Activated T-cell treated with anti-CD3 and anti-CD28 coated beads, Interleukin-2, amount 50 U/mL, for 4 hours (primary cell): ENCODE measurements around the gene MTHFD1. TPM values are rescaled to one million over a fixed set of nuclear protein-coding genes. Genes with fewer than 3 reads are reported as not detected.

Experiments
- ATAC-seq, 2 donors: fragments of 200-7000 bp; cut with Tn5 transposase; one replicate each; pipeline ENCODE4 v1.10.0; 2021
- DNase-seq: peaks from one replicate; pipeline ENCODE4 v3.0.0-alpha.2; 2020
- H3K27me3 Mint-ChIP-seq: one replicate; pipeline ENCODE4 v1.8.0; 2021; ENCODE audit warnings: low read depth, mixed read lengths
- H3K36me3 Mint-ChIP-seq: one replicate; pipeline ENCODE4 v1.8.0; 2022; ENCODE audit warnings: mixed read lengths; ENCODE audit not compliant: insufficient read depth
- H3K4me1 Mint-ChIP-seq: one replicate; pipeline ENCODE4 v1.8.0; 2021; ENCODE audit warnings: low read depth, mixed read lengths
- H3K4me3 Mint-ChIP-seq: one replicate; pipeline ENCODE4 v1.8.0; 2021; ENCODE audit warnings: mild to moderate bottlenecking, moderate library complexity, mixed read lengths
- H3K9me3 Mint-ChIP-seq: one replicate; pipeline ENCODE4 v1.8.0; 2021; ENCODE audit warnings: mixed read lengths
- total RNA-seq, 3 donors: library from RNA; stranded (reverse); gene quantifications; one replicate each; pipeline ENCODE4 v1.2.1, GENCODE V29; 2021

MTHFD1 gene
- total RNA-seq, 3 donors from 2014 or later: 175 to 213 (median 209) TPM

DNA sequence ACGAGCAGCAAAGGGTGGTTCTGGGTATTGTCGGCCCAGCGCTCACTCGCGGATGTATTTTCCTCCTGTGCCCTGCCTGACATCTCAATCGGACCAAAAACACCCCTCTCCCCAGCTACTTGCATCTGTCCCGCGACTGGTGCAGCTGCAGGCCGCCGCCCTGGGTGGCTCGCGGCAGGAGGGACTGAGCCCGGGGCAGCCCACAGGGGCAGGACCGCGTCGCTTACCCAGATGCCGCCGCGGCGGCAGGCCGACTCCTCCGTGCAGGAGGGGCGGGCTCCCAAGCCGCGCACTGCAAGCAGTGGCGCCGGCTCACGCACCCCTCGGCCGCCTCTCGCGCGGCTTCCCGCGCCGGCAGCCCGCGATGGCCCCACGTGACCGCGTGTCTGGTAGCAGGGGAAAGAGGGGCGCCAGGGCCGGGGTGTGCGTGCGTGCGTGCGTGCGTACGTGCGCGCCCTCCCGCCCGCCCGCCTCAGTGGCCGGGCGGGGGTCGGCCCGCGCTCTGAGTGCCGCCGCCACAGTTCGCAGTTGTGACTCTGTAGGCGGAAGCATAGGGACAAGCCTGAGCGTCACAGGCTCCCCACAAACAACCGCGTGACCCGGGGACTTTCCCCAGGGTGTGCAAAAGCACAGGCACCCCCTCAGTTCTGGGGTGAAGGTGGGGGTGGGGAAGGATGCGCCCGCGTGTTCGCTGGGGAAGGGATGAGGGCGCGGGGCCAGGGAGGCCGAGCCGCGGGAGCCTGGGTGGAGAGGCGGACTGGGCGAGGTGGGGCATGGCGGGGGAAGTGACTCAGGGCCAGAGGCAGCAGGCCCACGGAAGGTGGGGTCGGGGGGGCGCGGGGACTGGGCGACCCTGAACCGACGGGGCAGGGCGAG is 115.5 kb downstream of the MTHFD1 start, which contains the start of gene ZBTB25:
ZBTB25 (minus strand) TSS at position 405 of the 876 bp plus-strand sequence. CDS start 13,305 bp downstream, outside the sequence.
- H3K27me3 Mint-ChIP-seq: no peaks in the 10 kb centered on the region
- peaks cover 69% of the 10 kb centered on the region for H3K4me1 Mint-ChIP-seq
- peaks cover 5% of the 10 kb centered on the region for H3K36me3 Mint-ChIP-seq
- H3K4me3 Mint-ChIP-seq: peak within 1 kb of the TSS; percentile 99
- ATAC-seq (peak; percentile 64 to 69), DNase-seq (peak; percentile 93)
- no peaks in the 10 kb centered on the region for H3K9me3 Mint-ChIP-seq

DNA sequence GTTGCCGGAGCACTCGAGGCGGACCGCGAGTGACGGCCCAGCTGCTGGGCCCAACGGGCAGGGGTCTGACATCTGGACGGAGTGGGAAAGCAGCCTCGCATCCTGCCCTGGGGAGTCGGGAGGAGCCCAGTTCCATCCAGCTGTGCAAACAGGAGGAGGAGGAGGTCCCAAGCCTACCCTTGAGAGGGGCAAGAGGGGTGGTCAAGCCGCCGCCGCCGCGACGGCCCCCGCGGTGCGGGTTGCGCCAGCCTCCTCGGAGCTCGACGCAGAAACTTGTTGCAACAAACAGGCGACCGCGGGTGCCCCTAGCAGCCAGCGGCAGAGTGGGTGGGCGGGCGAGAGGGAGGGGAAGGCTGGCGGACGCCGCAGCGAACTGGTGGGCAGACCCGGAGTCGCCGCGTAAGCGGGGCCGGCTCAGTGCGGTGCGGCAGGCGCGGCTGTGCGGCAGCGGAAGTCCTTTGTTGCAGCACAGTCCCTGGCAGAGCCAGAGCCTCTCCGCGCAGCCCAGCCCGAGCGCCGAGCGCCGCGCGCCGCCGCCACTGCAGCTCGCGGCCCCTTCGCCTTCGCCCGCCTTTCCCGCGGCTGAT is 116.2 kb downstream of the MTHFD1 start, which contains the start of gene ZBTB1:
ZBTB1 (plus strand) TSS at position 461 of the 587 bp plus-strand sequence. CDS start 16,735 bp downstream, outside the sequence.
- H3K9me3 Mint-ChIP-seq: no peaks in the 10 kb centered on the region
- no peaks in the 10 kb centered on the region for H3K27me3 Mint-ChIP-seq
- peaks cover 71% of the 10 kb centered on the region for H3K4me1 Mint-ChIP-seq
- ATAC-seq: peak; percentile 56 to 61
- peaks cover 3% of the 10 kb centered on the region for H3K36me3 Mint-ChIP-seq
- peak within 1 kb of the TSS; percentile 99 for H3K4me3 Mint-ChIP-seq
- peak; percentile 79 for DNase-seq

DNA sequence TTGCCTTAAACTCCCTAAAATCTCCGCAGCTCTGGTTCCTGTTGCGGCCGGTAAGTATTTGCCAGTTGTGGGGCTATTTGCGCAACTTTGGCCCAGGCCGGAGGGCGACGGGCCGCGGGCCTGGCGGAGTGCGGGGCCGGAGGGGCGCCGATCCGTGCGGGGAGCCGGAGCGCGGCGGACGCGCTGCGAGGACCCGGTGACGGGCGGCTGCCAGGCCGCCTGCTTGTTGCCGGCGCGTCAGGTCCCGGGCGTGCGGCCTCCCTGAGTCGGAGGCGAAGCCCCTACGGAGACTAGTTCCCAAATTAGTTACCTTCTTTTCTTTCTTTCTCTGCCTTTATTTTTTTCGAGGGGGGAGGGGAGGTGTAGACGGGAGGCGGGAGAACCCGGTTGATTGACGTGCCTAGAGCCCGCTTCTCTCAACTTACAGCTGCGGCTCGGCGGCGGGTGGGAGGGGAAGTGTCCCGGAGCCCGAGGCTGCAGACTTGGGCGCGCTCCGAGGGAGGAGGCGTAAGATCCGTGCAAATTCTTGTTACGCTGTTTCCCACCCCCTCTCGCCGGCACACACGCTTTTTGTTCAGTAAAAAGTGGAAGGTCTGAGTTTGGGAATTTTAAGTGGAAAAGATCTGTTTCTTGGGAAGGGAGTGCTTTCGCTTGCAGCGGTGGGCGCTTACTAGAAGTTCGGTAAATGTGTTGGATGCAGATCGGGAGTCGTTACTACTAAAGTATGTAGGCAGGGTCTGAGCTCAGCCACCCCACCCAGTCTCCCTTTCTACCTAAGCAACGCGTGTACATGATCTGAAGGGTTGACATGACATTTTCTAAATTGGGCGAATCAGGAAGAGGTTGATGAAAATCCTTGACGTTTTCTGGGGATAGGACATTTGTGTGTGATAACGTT is 117.0 kb downstream of the MTHFD1 start:
- Mint-ChIP-seq H3K4me3 (peak overlapping the region; percentile 88), H3K9me3 (no peaks in the 10 kb centered on the region), H3K4me1 (peaks cover 71% of the 10 kb centered on the region), H3K36me3 (no peaks in the 10 kb centered on the region), H3K27me3 (no peaks in the 10 kb centered on the region)
- ATAC-seq: peak; percentile 32 to 33
- peak; percentile 79 for DNase-seq

DNA sequence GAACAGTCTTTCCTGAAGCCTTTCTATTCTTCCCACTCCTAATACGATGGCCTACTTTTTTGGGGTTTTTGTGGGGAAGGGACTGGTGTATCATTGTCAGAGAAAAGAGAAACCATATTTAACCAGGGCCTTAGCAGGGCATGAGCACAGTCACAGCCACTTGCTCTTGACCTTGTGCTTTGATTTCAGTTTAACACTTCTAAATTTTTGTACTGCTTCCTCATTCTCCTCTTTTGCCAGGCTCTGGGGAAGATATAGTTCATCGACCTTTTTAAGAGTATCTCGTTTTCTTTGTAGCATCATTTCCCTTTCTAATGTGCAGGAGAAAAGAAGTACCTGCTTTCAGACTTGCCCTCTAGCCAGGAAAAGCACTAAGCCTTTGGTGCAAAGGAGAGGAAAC is 118.6 kb downstream of the MTHFD1 start:
- H3K9me3 Mint-ChIP-seq: no peaks in the 10 kb centered on the region
- peaks cover 72% of the 10 kb centered on the region for H3K4me1 Mint-ChIP-seq
- no peaks in the 10 kb centered on the region for H3K27me3 Mint-ChIP-seq
- H3K36me3 Mint-ChIP-seq: no peaks in the 10 kb centered on the region
- no peak for ATAC-seq
- DNase-seq: no peak
- peak overlapping the region; percentile 88 for H3K4me3 Mint-ChIP-seq

DNA sequence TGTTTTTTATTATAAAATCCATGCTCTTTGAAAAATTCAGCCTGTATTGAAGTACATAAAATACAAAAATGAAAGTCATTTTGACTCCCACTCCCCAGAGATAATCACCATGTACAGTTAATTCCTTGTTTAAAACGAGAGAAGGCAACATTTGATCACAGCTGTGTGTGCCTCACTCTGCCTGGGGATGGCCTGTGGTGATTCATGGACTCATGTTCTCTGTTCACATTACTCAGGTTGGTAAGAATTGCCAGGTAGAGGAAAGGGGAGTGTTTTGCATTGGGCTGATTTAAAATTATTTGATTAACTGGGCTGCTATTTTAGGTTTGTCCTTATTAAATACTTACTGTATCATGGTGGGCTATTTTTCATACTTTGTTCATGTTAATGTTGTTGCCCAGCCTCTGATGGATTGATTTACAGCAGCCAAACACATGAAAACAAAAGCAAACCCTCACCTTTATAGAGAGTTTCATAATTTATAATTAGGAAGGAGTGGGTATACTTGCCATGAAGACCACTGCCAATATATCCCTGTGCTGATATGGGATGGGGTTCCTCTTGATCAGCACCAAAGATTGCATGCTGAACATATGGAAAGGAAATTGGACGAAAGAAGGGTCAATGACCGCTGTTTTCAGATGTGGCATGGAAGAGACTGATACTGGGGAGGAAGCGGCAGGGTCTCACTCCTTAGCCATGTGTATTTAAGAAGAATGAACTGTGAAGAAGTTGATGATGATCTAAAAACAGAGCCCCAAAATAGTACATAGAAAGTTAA is 119.4 kb downstream of the MTHFD1 start:
- Mint-ChIP-seq H3K4me3 (peak overlapping the region; percentile 88), H3K36me3 (no peaks in the 10 kb centered on the region), H3K27me3 (no peaks in the 10 kb centered on the region), H3K9me3 (no peaks in the 10 kb centered on the region), H3K4me1 (peaks cover 71% of the 10 kb centered on the region)
- peak; percentile 37 for DNase-seq
- no peak for ATAC-seq

DNA sequence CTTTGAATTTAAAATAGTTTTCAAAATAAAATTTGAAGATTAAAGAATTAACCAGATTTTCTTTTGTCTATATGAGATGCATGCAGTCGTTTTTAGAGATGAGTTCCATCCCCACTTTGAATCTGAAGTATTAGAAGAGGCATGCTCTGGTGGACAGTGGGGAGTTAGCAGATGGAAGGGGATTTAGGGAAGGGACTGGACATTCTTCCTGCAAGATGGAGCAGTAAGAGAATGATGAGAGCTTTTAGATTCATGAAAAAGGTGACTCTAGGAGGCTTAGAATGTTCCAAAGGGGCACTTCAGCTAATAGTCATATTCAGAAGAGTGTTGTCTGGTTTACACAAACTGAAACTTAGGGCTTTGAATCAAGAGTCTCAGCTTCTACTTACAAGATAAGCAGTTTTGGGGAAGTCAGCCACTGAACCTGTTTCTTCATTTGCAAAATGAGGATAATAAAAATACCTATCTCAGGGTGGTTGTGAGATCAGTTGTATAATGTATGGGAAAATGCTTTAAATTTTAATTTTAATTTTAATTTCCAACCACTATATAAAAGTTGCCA is 120.1 kb downstream of the MTHFD1 start:
- H3K4me3 Mint-ChIP-seq: peak overlapping the region; percentile 88
- H3K27me3 Mint-ChIP-seq: no peaks in the 10 kb centered on the region
- ATAC-seq (no peak), DNase-seq (no peak)
- H3K9me3 Mint-ChIP-seq: no peaks in the 10 kb centered on the region
- no peaks in the 10 kb centered on the region for H3K36me3 Mint-ChIP-seq
- peaks cover 75% of the 10 kb centered on the region for H3K4me1 Mint-ChIP-seq

DNA sequence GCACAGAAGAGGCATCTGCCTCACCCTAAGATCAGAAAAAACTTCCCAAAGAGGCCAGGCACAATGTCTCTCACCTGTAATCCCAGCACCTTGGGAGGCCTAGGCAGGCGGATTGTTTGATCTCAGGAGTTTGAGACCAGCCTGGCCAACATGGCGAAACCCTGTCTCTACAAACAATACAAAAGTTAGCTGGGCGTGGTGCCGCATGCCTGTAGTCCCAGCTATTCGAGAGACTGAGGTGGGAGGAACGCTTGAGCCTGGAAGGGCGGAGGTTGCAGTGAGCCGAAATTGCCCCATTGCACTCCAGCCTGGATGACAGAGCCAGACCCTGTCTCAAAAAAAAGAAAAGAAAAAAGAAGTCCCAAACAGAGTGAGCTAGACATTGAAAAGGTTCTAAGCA is 120.9 kb downstream of the MTHFD1 start:
- H3K9me3 Mint-ChIP-seq: no peaks in the 10 kb centered on the region
- H3K4me1 Mint-ChIP-seq: peaks cover 79% of the 10 kb centered on the region
- DNase-seq (no peak), ATAC-seq (no peak)
- no peaks in the 10 kb centered on the region for H3K36me3 Mint-ChIP-seq
- H3K4me3 Mint-ChIP-seq: peak overlapping the region; percentile 17
- no peaks in the 10 kb centered on the region for H3K27me3 Mint-ChIP-seq

Other genes with a start within 250 kb of the MTHFD1 start
- gene ESR2, start 94.0 kb upstream of the MTHFD1 start, total RNA-seq: 1 to 10 TPM; 1.3 to 4.5 (median 4.4) TPM
- under 1 TPM; 0.65 to 0.83 (median 0.69) TPM for gene AKAP5, start 77.1 kb downstream of the MTHFD1 start, total RNA-seq
- 10 to 100 TPM; 12.8 to 13.5 (median 13.1) TPM for gene ZBTB25, start 115.5 kb downstream of the MTHFD1 start, total RNA-seq
- 10 to 100 TPM; 24.0 to 28.5 (median 27.1) TPM for gene ZBTB1, start 116.4 kb downstream of the MTHFD1 start, total RNA-seq
- 1 to 10 TPM; 1.4 to 1.8 (median 1.4) TPM for gene HSPA2, start 152.4 kb downstream of the MTHFD1 start, total RNA-seq
- not detected for gene PPP1R36, start 161.6 kb downstream of the MTHFD1 start, total RNA-seq